IMR-90 (cell line): ENCODE measurements around the gene MAPK13. TPM values are rescaled to one million over a fixed set of nuclear protein-coding genes. Genes with fewer than 3 reads are reported as not detected.

ENCODE experiments used
- ATAC-seq: fragments of 200-7000 bp; cut with Tn5 transposase; 2 replicates; pipeline ENCODE4 v1.9.1; 2020; ENCODE audit warnings: low read depth, mild to moderate bottlenecking, moderate library complexity
- BruUV-seq: library from RNA; stranded (reverse); fragments of 400-500 nt; replicated peaks from 2 replicates; lab custom pipeline; 2021; lab: Mats Ljungman, UMichigan
- CTCF ChIA-PET: fragments of 300-600 bp; formaldehyde crosslinking; extraction: SDS; loops from one replicate; lab custom pipeline; 2021; ENCODE audit warnings: antibody characterized with exemption; lab: Yijun Ruan, JAX
- POLR2A ChIA-PET: fragments of 300-600 bp; sonication (Branson Sonifier 250); formaldehyde crosslinking; loops from one replicate; lab custom pipeline; 2022; ENCODE audit warnings: antibody characterized with exemption; ENCODE audit not compliant: unreplicated experiment; lab: Charles Lee
- DNase-seq: peaks from one replicate; pipeline ENCODE4 v3.0.0; 2013
- H2AFZ ChIP-seq: replicated peaks from 2 replicates; pipeline ENCODE3; 2013; ENCODE audit warnings: low read length, mild to moderate bottlenecking; ENCODE audit not compliant: poor library complexity
- H2AK5ac ChIP-seq: 2 replicates; pipeline ENCODE4 v1.6.1; 2013; ENCODE audit warnings: low read depth, low read length, inconsistent platforms
- H2AK9ac ChIP-seq: replicated peaks from 2 replicates; pipeline ENCODE3; 2013; ENCODE audit warnings: mild to moderate bottlenecking, low read depth, low read length, moderate library complexity; ENCODE audit not compliant: poor library complexity
- H2BK120ac ChIP-seq: 2 replicates; pipeline ENCODE4 v1.6.1; 2013; ENCODE audit warnings: low read depth, low read length, inconsistent platforms
- H2BK15ac ChIP-seq: 3 replicates; pipeline ENCODE4 v1.6.1; 2013; ENCODE audit warnings: low read depth, low read length, inconsistent platforms
- H2BK20ac ChIP-seq: 2 replicates; pipeline ENCODE4 v1.6.1; 2013; ENCODE audit warnings: low read depth, mild to moderate bottlenecking, inconsistent platforms, low read length, moderate library complexity
- H2BK5ac ChIP-seq: 2 replicates; pipeline ENCODE4 v1.6.1; 2013; ENCODE audit warnings: mild to moderate bottlenecking, low read depth, low read length, inconsistent platforms; ENCODE audit not compliant: poor library complexity, severe bottlenecking
- H3K14ac ChIP-seq: replicated peaks from 2 replicates; pipeline ENCODE4 v1.6.1; 2013; ENCODE audit warnings: low read depth, low read length, inconsistent platforms
- H3K18ac ChIP-seq: 2 replicates; pipeline ENCODE4 v1.6.1; 2013; ENCODE audit warnings: low read depth, low read length, control low read depth
- H3K23ac ChIP-seq: 2 replicates; pipeline ENCODE4 v1.6.1; 2013; ENCODE audit warnings: low read depth, low read length, inconsistent platforms
- H3K27ac ChIP-seq: 2 replicates; pipeline ENCODE4 v1.5.1; 2013; ENCODE audit warnings: mild to moderate bottlenecking, control low read depth, low read length; ENCODE audit not compliant: insufficient read depth
- H3K27me3 ChIP-seq: 2 replicates; pipeline ENCODE4 v1.6.1; 2013; ENCODE audit warnings: low read length; ENCODE audit not compliant: control insufficient read depth, insufficient read depth
- H3K36me3 ChIP-seq: 2 replicates; pipeline ENCODE4 v1.6.1; 2013; ENCODE audit warnings: low read length, mixed read lengths; ENCODE audit not compliant: control insufficient read depth, insufficient read depth
- H3K4ac ChIP-seq: 2 replicates; pipeline ENCODE4 v1.6.1; 2013; ENCODE audit warnings: low read depth, low read length, inconsistent platforms
- H3K4me1 ChIP-seq: 2 replicates; pipeline ENCODE4 v1.6.1; 2013; ENCODE audit warnings: low read length, mixed read lengths; ENCODE audit not compliant: control insufficient read depth, insufficient read depth
- H3K4me2 ChIP-seq: 2 replicates; pipeline ENCODE4 v1.6.1; 2013; ENCODE audit warnings: low read depth, mild to moderate bottlenecking, control low read depth, low read length, moderate library complexity
- H3K4me3 ChIP-seq: 2 replicates; pipeline ENCODE4 v1.5.1; 2013; ENCODE audit warnings: low read depth, mild to moderate bottlenecking, control low read depth, low read length, moderate library complexity; ENCODE audit not compliant: insufficient read depth
- H3K56ac ChIP-seq: 2 replicates; pipeline ENCODE4 v1.6.1; 2013; ENCODE audit warnings: low read length, inconsistent platforms; ENCODE audit not compliant: insufficient read depth; ENCODE audit errors: extremely low read depth
- H3K79me1 ChIP-seq, 2 experiments: 2 replicates each; pipeline ENCODE4 v1.6.1; 2013; ENCODE audit warnings: low read length in 2 of 2, inconsistent platforms in 1 of 2, low read depth in 1 of 2
- H3K9ac ChIP-seq: 2 replicates; pipeline ENCODE4 v1.6.1; 2013; ENCODE audit warnings: low read depth, low read length, control low read depth
- H3K9me1 ChIP-seq: 2 replicates; pipeline ENCODE4 v1.6.1; 2013; ENCODE audit warnings: low read length, inconsistent platforms; ENCODE audit not compliant: insufficient read depth
- H3K9me3 ChIP-seq: 2 replicates; pipeline ENCODE4 v1.6.1; 2013; ENCODE audit warnings: low read length; ENCODE audit not compliant: control insufficient read depth, insufficient read depth
- H4K20me1 ChIP-seq: 2 replicates; pipeline ENCODE4 v1.6.1; 2013; ENCODE audit warnings: low read length, inconsistent platforms; ENCODE audit not compliant: insufficient read depth
- H4K5ac ChIP-seq: 2 replicates; pipeline ENCODE4 v1.6.1; 2013; ENCODE audit warnings: mild to moderate bottlenecking, low read depth, low read length, control low read depth
- H4K8ac ChIP-seq, 2 experiments: 2 replicates each; pipeline ENCODE4 v1.6.1; 2013; ENCODE audit warnings: low read depth in 2 of 2, low read length in 2 of 2, control low read depth in 1 of 2, inconsistent platforms in 1 of 2
- H4K91ac ChIP-seq: 2 replicates; pipeline ENCODE4 v1.6.1; 2013; ENCODE audit warnings: low read depth, low read length, inconsistent platforms; ENCODE audit not compliant: insufficient read depth
- CEBPB ChIP-seq: IDR thresholded peaks from 2 replicates; pipeline ENCODE4 v1.6.1; 2012; ENCODE audit warnings: low read depth, low read length, improper control_type of control experiment
- CHD1 ChIP-seq: IDR thresholded peaks from 2 replicates; pipeline ENCODE4 v1.6.1; 2012; ENCODE audit warnings: low read depth, low read length, improper control_type of control experiment
- FOS ChIP-seq: fragments of 150-350 bp; IDR thresholded peaks from 2 replicates; pipeline ENCODE4 v1.6.1; 2016; ENCODE audit warnings: low read depth, low read length
- MAFK ChIP-seq: IDR thresholded peaks from 2 replicates; pipeline ENCODE4 v1.6.1; 2012; ENCODE audit warnings: low read depth, low read length, improper control_type of control experiment
- MAZ ChIP-seq: IDR thresholded peaks from 2 replicates; pipeline ENCODE4 v1.6.1; 2012; ENCODE audit warnings: low read depth, mild to moderate bottlenecking, low read length, improper control_type of control experiment, moderate library complexity, borderline replicate concordance
- MXI1 ChIP-seq: IDR thresholded peaks from 2 replicates; pipeline ENCODE4 v1.6.1; 2012; ENCODE audit warnings: low read depth, mild to moderate bottlenecking, low read length, moderate library complexity, borderline replicate concordance
- NFE2L2 ChIP-seq: fragments of 150-350 bp; IDR thresholded peaks from 2 replicates; pipeline ENCODE4 v1.6.1; 2016; ENCODE audit warnings: low read depth, mild to moderate bottlenecking, low read length
- POLR2A ChIP-seq: IDR thresholded peaks from 2 replicates; pipeline ENCODE4 v1.6.1; 2012; ENCODE audit warnings: mild to moderate bottlenecking, low read depth, low read length
- RFX5 ChIP-seq: IDR thresholded peaks from 2 replicates; pipeline ENCODE4 v1.8.0; 2012; ENCODE audit warnings: low read depth, mild to moderate bottlenecking, low read length, moderate library complexity
- SMC3 ChIP-seq: fragments of 150-350 bp; IDR thresholded peaks from 2 replicates; pipeline ENCODE4 v1.6.1; 2016; ENCODE audit warnings: low read depth, mild to moderate bottlenecking, antibody characterized with exemption, low read length, moderate library complexity
- WGBS, 2 experiments: methylation state at CpG; one replicate each; pipeline versions ENCODE4 v1.1.5 to v1.1.7; 2013; ENCODE audit warnings: missing lambda C conversion rate in 2 of 2; ENCODE audit not compliant: insufficient read length in 1 of 2; ENCODE audit errors: extremely low coverage in 2 of 2; 5-methylcytosine and 5-hydroxymethylcytosine counted together
- dilution Hi-C: fragments of 300-500 bp; cut with HindIII; formaldehyde crosslinking; loops from one replicate; pipeline ENCODE4 v1.14.3; 2018; ENCODE audit warnings: low sequenced_read_pairs; ENCODE audit not compliant: unreplicated experiment
- in situ Hi-C: fragments of 300-500 bp; cut with MboI; formaldehyde crosslinking; loops from 3 replicates; pipeline ENCODE4 v1.14.3; 2019; ENCODE audit warnings: low sequenced_read_pairs, inconsistent platforms, mixed read lengths
- intact Hi-C: fragments of 100-400 bp; cut with micrococcal nuclease; formaldehyde crosslinking; loops from 2 replicates; pipeline ENCODE4 v1.10.0; 2022
- polyA plus RNA-seq, 3 experiments: library from polyadenylated mRNA; depleted of rRNA; stranded (reverse); fragments of >200 nt; gene quantifications; 2 replicates each; pipeline ENCODE4 v1.2.3, GENCODE V29; 2012; ENCODE audit warnings: low replicate concordance in 1 of 3
- total RNA-seq: library from RNA; depleted of rRNA; stranded (reverse); fragments of >200 nt; gene quantifications from 2 replicates; pipeline ENCODE4 v1.2.3, GENCODE V29; 2012
- TF ChIP-seq, protein P1 (sequence below): fragments of 150-350 bp; IDR thresholded peaks from 2 replicates; pipeline ENCODE4 v1.6.1; 2016; ENCODE audit warnings: low read depth, mild to moderate bottlenecking, low read length, moderate library complexity, borderline replicate concordance
- TF ChIP-seq, protein P2 (sequence below): fragments of 150-350 bp; IDR thresholded peaks from 2 replicates; pipeline ENCODE4 v1.6.1; 2017; ENCODE audit warnings: mild to moderate bottlenecking, antibody characterized with exemption, low read length, low read depth
- TF ChIP-seq, protein P3 (sequence below): conservative IDR thresholded peaks from 2 replicates; pipeline ENCODE4 v1.5.1; 2012; ENCODE audit warnings: mild to moderate bottlenecking, low read depth, low read length, improper control_type of control experiment

MAPK13 gene
- total and polyA plus RNA-seq, 2 of the 4 experiments (the other 2 are of a cell fraction) = 2.0 to 2.9 TPM

DNA sequence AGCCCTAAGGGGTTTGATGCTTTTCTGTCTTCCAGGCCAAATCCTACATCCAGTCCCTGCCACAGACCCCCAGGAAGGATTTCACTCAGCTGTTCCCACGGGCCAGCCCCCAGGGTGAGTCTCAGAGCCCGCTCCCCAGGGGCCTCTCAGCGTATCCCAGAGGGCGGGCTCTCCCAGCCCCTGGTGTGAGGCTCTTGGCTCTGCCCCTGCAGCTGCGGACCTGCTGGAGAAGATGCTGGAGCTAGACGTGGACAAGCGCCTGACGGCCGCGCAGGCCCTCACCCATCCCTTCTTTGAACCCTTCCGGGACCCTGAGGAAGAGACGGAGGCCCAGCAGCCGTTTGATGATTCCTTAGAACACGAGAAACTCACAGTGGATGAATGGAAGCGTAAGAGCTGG is 8.4 kb downstream of the MAPK13 start:
- Histone ChIP-seq H2BK15ac (no peak overlapping the region), H4K91ac (no peak overlapping the region), H3K9ac (no peak overlapping the region), H3K9me3 (no peaks in the 10 kb centered on the region), H3K4ac (no peak overlapping the region), H3K4me3 (no peak overlapping the region), H3K4me2 (no peak overlapping the region), H3K79me1 (no peaks in the 10 kb centered on the region), H2AFZ (no peak overlapping the region), H2BK5ac (no peak overlapping the region), H2BK20ac (no peak overlapping the region), H3K27ac (no peak overlapping the region), H3K27me3 (no peaks in the 10 kb centered on the region), H3K9me1 (0 out of 2 replicates have a peak, but pooled peaks cover 4% of the 10 kb centered on the region), H3K23ac (no peak overlapping the region), H4K8ac (no peak overlapping the region), H3K56ac (no peak overlapping the region), H4K20me1 (no peaks in the 10 kb centered on the region), H3K36me3 (peaks cover 4% of the 10 kb centered on the region), H2AK5ac (no peak overlapping the region), H2AK9ac (no peak overlapping the region), H2BK120ac (no peak overlapping the region), H3K18ac (no peak overlapping the region), H4K5ac (no peak overlapping the region), H3K14ac (no peak overlapping the region), H3K4me1 (0 out of 2 replicates have a peak, but pooled peaks cover 2% of the 10 kb centered on the region)
- intact Hi-C loops (no loop called here), dilution Hi-C loops (no loop called here), in situ Hi-C loops (no loop called here)
- DNase-seq (no peak), ATAC-seq (no peak)
- CTCF ChIA-PET = no interaction called here
- POLR2A ChIA-PET = no interaction called here
- TF ChIP-seq RFX5 = no peak
- TF ChIP-seq, protein P1, sequence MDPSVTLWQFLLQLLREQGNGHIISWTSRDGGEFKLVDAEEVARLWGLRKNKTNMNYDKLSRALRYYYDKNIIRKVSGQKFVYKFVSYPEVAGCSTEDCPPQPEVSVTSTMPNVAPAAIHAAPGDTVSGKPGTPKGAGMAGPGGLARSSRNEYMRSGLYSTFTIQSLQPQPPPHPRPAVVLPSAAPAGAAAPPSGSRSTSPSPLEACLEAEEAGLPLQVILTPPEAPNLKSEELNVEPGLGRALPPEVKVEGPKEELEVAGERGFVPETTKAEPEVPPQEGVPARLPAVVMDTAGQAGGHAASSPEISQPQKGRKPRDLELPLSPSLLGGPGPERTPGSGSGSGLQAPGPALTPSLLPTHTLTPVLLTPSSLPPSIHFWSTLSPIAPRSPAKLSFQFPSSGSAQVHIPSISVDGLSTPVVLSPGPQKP = no peak
- TF ChIP-seq, protein P2, sequence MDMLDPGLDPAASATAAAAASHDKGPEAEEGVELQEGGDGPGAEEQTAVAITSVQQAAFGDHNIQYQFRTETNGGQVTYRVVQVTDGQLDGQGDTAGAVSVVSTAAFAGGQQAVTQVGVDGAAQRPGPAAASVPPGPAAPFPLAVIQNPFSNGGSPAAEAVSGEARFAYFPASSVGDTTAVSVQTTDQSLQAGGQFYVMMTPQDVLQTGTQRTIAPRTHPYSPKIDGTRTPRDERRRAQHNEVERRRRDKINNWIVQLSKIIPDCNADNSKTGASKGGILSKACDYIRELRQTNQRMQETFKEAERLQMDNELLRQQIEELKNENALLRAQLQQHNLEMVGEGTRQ = no peak
- no peak for TF ChIP-seq CEBPB
- no peak for TF ChIP-seq MXI1
- no peak for TF ChIP-seq POLR2A
- TF ChIP-seq, protein P3, sequence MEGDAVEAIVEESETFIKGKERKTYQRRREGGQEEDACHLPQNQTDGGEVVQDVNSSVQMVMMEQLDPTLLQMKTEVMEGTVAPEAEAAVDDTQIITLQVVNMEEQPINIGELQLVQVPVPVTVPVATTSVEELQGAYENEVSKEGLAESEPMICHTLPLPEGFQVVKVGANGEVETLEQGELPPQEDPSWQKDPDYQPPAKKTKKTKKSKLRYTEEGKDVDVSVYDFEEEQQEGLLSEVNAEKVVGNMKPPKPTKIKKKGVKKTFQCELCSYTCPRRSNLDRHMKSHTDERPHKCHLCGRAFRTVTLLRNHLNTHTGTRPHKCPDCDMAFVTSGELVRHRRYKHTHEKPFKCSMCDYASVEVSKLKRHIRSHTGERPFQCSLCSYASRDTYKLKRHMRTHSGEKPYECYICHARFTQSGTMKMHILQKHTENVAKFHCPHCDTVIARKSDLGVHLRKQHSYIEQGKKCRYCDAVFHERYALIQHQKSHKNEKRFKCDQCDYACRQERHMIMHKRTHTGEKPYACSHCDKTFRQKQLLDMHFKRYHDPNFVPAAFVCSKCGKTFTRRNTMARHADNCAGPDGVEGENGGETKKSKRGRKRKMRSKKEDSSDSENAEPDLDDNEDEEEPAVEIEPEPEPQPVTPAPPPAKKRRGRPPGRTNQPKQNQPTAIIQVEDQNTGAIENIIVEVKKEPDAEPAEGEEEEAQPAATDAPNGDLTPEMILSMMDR = no peak
- TF ChIP-seq MAFK = no peak
- TF ChIP-seq CHD1 = no peak
- TF ChIP-seq MAZ = no peak
- TF ChIP-seq FOS = no peak
- no peak for TF ChIP-seq NFE2L2
- TF ChIP-seq SMC3 = no peak
- no TSS peak for BruUV-seq
- WGBS, 2 experiments = 78% methylated on average over 12 of the region's 15 CpGs; no CpG with 5 or more reads in 1 of the 2 experiments
